ENCODE results near the gene NKX2-1.

NKX2-1 gene

GRCh38 chr14:36517242-36518030 is 2.6 kb downstream of the NKX2-1 start:
- no peak for DNase-seq (ENCODE audit: low spot score)

GRCh38 chr14:36516719-36517241 is 3.3 kb downstream of the NKX2-1 start:
- DNase-seq (ENCODE audit: low spot score) = no peak

- DNase-seq (ENCODE audit: low spot score) = no peak
Observed at GRCh38 chr14:36515896-36516718, 3.9 kb downstream of the NKX2-1 start.

- no peak for DNase-seq (ENCODE audit: low spot score)
Observed at GRCh38 chr14:36515105-36515593, 4.9 kb downstream of the NKX2-1 start.

GRCh38 chr14:36514278-36515104 is 5.5 kb downstream of the NKX2-1 start:
- DNase-seq (ENCODE audit: low spot score) = no peak

GRCh38 chr14:36513451-36514277 is 6.4 kb downstream of the NKX2-1 start:
- no peak for DNase-seq (ENCODE audit: low spot score)

GRCh38 chr14:36513012-36513420 is 7.0 kb downstream of the NKX2-1 start:
- DNase-seq (ENCODE audit: low spot score) = no peak

GRCh38 chr14:36512585-36513003 is 7.4 kb downstream of the NKX2-1 start:
- DNase-seq (ENCODE audit: low spot score) = no peak

- DNase-seq (ENCODE audit: low spot score) = no peak
Observed at GRCh38 chr14:36511981-36512584, 7.9 kb downstream of the NKX2-1 start.

- no peak for DNase-seq (ENCODE audit: low spot score)
Observed at GRCh38 chr14:36510874-36511273, 9.2 kb downstream of the NKX2-1 start.

GRCh38 chr14:36510078-36510799 is 9.8 kb downstream of the NKX2-1 start:
- no peak for DNase-seq (ENCODE audit: low spot score)

- no peak for DNase-seq (ENCODE audit: low spot score)
Observed at GRCh38 chr14:36509069-36509917, 10.7 kb downstream of the NKX2-1 start.

- no peak for DNase-seq (ENCODE audit: low spot score)
Observed at GRCh38 chr14:36508418-36509068, 11.5 kb downstream of the NKX2-1 start.

GRCh38 chr14:36507847-36508417 is 12.1 kb downstream of the NKX2-1 start:
- no peak for DNase-seq (ENCODE audit: low spot score)

GRCh38 chr14:36506732-36507614 is 13.1 kb downstream of the NKX2-1 start:
- DNase-seq (ENCODE audit: low spot score) = no peak

GRCh38 chr14:36505892-36506731 is 13.9 kb downstream of the NKX2-1 start:
- DNase-seq (ENCODE audit: low spot score) = no peak
